Chondrocyte (in vitro differentiated cells): ENCODE measurements around the gene YIF1A. TPM values are rescaled to one million over a fixed set of nuclear protein-coding genes. Genes with fewer than 3 reads are reported as not detected.

Source experiments
- DNase-seq: peaks from one replicate; pipeline ENCODE4 v3.0.0; 2021; ENCODE audit warnings: mixed read lengths, low spot score
- H3K27ac Mint-ChIP-seq: one replicate; pipeline ENCODE4 v1.8.0; 2021; ENCODE audit warnings: mild to moderate bottlenecking, moderate library complexity, mixed read lengths; ENCODE audit not compliant: unreplicated experiment
- H3K27me3 Mint-ChIP-seq: 2 replicates; pipeline ENCODE4 v1.8.0; 2021; ENCODE audit warnings: low read depth, mixed read lengths
- H3K36me3 Mint-ChIP-seq: 2 replicates; pipeline ENCODE4 v1.8.0; 2021; ENCODE audit warnings: low read depth, mixed read lengths
- H3K4me1 Mint-ChIP-seq: 2 replicates; pipeline ENCODE4 v1.8.0; 2021; ENCODE audit warnings: low read depth, mild to moderate bottlenecking, mixed read lengths
- H3K4me3 Mint-ChIP-seq: one replicate; pipeline ENCODE4 v1.8.0; 2021; ENCODE audit warnings: mild to moderate bottlenecking, moderate library complexity, mixed read lengths; ENCODE audit not compliant: unreplicated experiment
- H3K9me3 Mint-ChIP-seq: 2 replicates; pipeline ENCODE4 v1.8.0; 2021; ENCODE audit warnings: low read depth, mixed read lengths
- CTCF ChIP-seq: fragments of 200-600 bp; sonication (generic); IDR thresholded peaks from 2 replicates; pipeline ENCODE4 v1.5.0; 2021; ENCODE audit warnings: antibody characterized with exemption, mild to moderate bottlenecking, moderate library complexity
- total RNA-seq: library from RNA; stranded (reverse); gene quantifications from 3 replicates; pipeline ENCODE4 v1.2.1, GENCODE V29; 2021

YIF1A gene
- total RNA-seq, 1 donor from 2014 or later = 193 TPM

- H3K36me3 Mint-ChIP-seq = peaks cover 3% of the 10 kb centered on the region
- H3K4me1 Mint-ChIP-seq = peaks cover 14% of the 10 kb centered on the region
- peaks cover 5% of the 10 kb centered on the region for H3K27me3 Mint-ChIP-seq
- DNase-seq = no peak
- no peak for TF ChIP-seq CTCF
- H3K4me3 Mint-ChIP-seq = no peak overlapping the region
- no peaks in the 10 kb centered on the region for H3K9me3 Mint-ChIP-seq
- no peak overlapping the region for H3K27ac Mint-ChIP-seq
Observed at GRCh38 chr11:66294626-66295620, 6.0 kb upstream of the YIF1A start.

- Mint-ChIP-seq H3K4me3 (no peak overlapping the region), H3K36me3 (peaks cover 3% of the 10 kb centered on the region), H3K27ac (no peak overlapping the region), H3K4me1 (peaks cover 19% of the 10 kb centered on the region), H3K9me3 (no peaks in the 10 kb centered on the region), H3K27me3 (peaks cover 5% of the 10 kb centered on the region)
- no peak for TF ChIP-seq CTCF
- DNase-seq = no peak
Observed at GRCh38 chr11:66293777-66294625, 5.1 kb upstream of the YIF1A start.

GRCh38 chr11:66293352-66293751 lies 4.4 kb upstream of the YIF1A start:
- H3K4me1 Mint-ChIP-seq = peaks cover 19% of the 10 kb centered on the region
- H3K27me3 Mint-ChIP-seq = peaks cover 5% of the 10 kb centered on the region
- no peaks in the 10 kb centered on the region for H3K9me3 Mint-ChIP-seq
- H3K27ac Mint-ChIP-seq = no peak overlapping the region
- peaks cover 3% of the 10 kb centered on the region for H3K36me3 Mint-ChIP-seq
- peak overlapping the region; percentile 14 for H3K4me3 Mint-ChIP-seq
- no peak for DNase-seq
- no peak for TF ChIP-seq CTCF

GRCh38 chr11:66292543-66293332 lies 3.8 kb upstream of the YIF1A start:
- peaks cover 3% of the 10 kb centered on the region for H3K36me3 Mint-ChIP-seq
- peaks cover 5% of the 10 kb centered on the region for H3K27me3 Mint-ChIP-seq
- DNase-seq = no peak
- peaks cover 26% of the 10 kb centered on the region for H3K4me1 Mint-ChIP-seq
- H3K27ac Mint-ChIP-seq = no peak overlapping the region
- TF ChIP-seq CTCF = no peak
- H3K9me3 Mint-ChIP-seq = no peaks in the 10 kb centered on the region
- H3K4me3 Mint-ChIP-seq = peak overlapping the region; percentile 52
